Esophagus squamous epithelium (tissue), 5 donors: ENCODE measurements around the gene GPR62. TPM values are rescaled to one million over a fixed set of nuclear protein-coding genes. Genes with fewer than 3 reads are reported as not detected.
"Not testable (repeated sequence)": the region's sequence is repeated elsewhere in the genome, so short reads cannot be mapped to it uniquely, and the experiment has no call there.

Source experiments
- DNase-seq: peaks from one replicate; lab custom pipeline; 2025; lab: John Stamatoyannopoulos, UW
- H3K27ac ChIP-seq, 4 donors: fragments of 200-600 bp; sonication (generic); one replicate each; pipeline ENCODE4 v1.5.1; 2016 to 2019; ENCODE audit warnings: mild to moderate bottlenecking in 1 of 4
- H3K27me3 ChIP-seq, 4 donors: fragments of 200-600 bp; sonication (generic); 1 replicate in 3 of 4; 2 replicates in 1 of 4; pipeline versions ENCODE4 v1.5.1 to v1.6.0; 2017 to 2021; ENCODE audit warnings: antibody characterized with exemption in 1 of 4
- H3K36me3 ChIP-seq, 3 donors: fragments of 200-600 bp; sonication (generic); one replicate each; pipeline ENCODE4 v1.5.1; 2016 to 2019
- H3K4me1 ChIP-seq, 3 donors: fragments of 200-600 bp; sonication (generic); one replicate each; pipeline ENCODE4 v1.5.1; 2017 to 2019
- H3K4me3 ChIP-seq, 4 donors: fragments of 200-600 bp; sonication (generic); 1 replicate in 3 of 4; 2 replicates in 1 of 4; pipeline ENCODE4 v1.5.1; 2016 to 2019; ENCODE audit warnings: mild to moderate bottlenecking in 2 of 4, moderate library complexity in 1 of 4
- H3K9me3 ChIP-seq, 3 donors: fragments of 200-600 bp; sonication (generic); one replicate each; pipeline ENCODE4 v1.5.1; 2016 to 2019
- CTCF ChIP-seq, 6 experiments: fragments of 450-650 bp in 4 of 6; fragments of 200-600 bp in 2 of 6; sonication (generic) in 2 of 6; IDR thresholded peaks; one replicate each; pipeline ENCODE4 v1.5.1; 2016 to 2019; ENCODE audit warnings: antibody characterized with exemption in 6 of 6, mild to moderate bottlenecking in 4 of 6, moderate library complexity in 4 of 6
- POLR2A ChIP-seq, 4 donors: fragments of 450-650 bp; IDR thresholded peaks; one replicate each; pipeline ENCODE4 v1.6.1; 2017; ENCODE audit warnings: antibody characterized with exemption in 4 of 4, mild to moderate bottlenecking in 4 of 4, moderate library complexity in 3 of 4
- WGBS, 2 donors: methylation state at CpG; one replicate each; pipeline ENCODE4 v1.1.5; 2018; 5-methylcytosine and 5-hydroxymethylcytosine counted together
- intact Hi-C: fragments of 100-400 bp; cut with DNase I; formaldehyde crosslinking; loops from one replicate; pipeline ENCODE4 v1.15.0; 2022
- total RNA-seq, 4 donors: library from RNA; depleted of rRNA; stranded (reverse); fragments of >200 nt; gene quantifications; one replicate each; pipeline ENCODE4 v1.1.0, GENCODE V29; 2016
- donor health status: DM: yes; HTN: yes; CAD: no.

The GPR62 gene
- total RNA-seq, 4 donors from 2014 or later = 0.09 to 0.38 TPM; not detected in 2

- TF ChIP-seq POLR2A (IDR thresholded peaks at IDR 0.05) (no peak), CTCF (IDR thresholded peaks at IDR 0.05) (no peak)
- intact Hi-C loops = no loop called here
These were observed 31.1 kb downstream of the GPR62 start for GRCh38 chr3:51986010-51986947.

DNA sequence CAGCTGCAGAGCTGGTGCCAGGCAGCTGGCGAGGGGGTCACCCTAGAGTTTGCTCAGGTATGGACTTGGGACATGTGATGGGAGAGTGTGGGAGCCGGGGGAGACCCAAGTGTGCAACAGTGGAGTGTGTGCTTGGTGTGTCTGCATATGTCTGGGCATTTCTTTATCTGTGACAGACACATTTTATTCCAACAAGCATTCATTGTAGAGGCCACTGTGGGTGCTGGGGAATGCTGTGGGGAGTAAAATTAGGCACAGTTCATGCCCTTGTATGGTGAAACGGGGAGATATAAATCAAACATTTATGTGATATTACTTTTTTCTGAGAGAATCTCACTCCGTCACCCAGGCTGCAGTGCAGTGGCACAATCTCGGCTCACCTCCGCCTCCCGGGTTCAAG lies 32.4 kb downstream of the GPR62 start:
- Histone ChIP-seq H3K4me1 (peaks cover 10 to 51% (median 20%) of the 10 kb centered on the region in 3 donors), H3K9me3 (no peaks in the 10 kb centered on the region), H3K27ac (no peak overlapping the region), H3K36me3 (peaks cover 4 to 16% (median 5%) of the 10 kb centered on the region in 3 donors), H3K27me3 (no peaks in the 10 kb centered on the region), H3K4me3 (no peak overlapping the region)
- no peak for DNase-seq
- WGBS, 2 donors = 86 to 89% methylated on average over 7 of the region's 7 CpGs
- no peak for TF ChIP-seq POLR2A (IDR thresholded peaks at IDR 0.05)
- no peak for TF ChIP-seq CTCF (IDR thresholded peaks at IDR 0.05)
- intact Hi-C loops = no loop called here

More at GRCh38 chr3:51986010-51986947, 31.1 kb downstream of the GPR62 start:
- 70 to 71% methylated on average over 5 of the region's 12 CpGs for WGBS, 2 donors
- DNase-seq = no peak
- Histone ChIP-seq H3K4me3 (no peak overlapping the region), H3K9me3 (no peaks in the 10 kb centered on the region), H3K27me3 (no peaks in the 10 kb centered on the region), H3K4me1 (peaks cover 17 to 53% (median 24%) of the 10 kb centered on the region in 3 donors), H3K27ac (no peak overlapping the region), H3K36me3 (peaks cover 0 to 3% (median 1%) of the 10 kb centered on the region in 3 donors)

GRCh38 chr3:51988286-51989146 lies 33.3 kb downstream of the GPR62 start:
- Histone ChIP-seq H3K27ac (no peak overlapping the region), H3K27me3 (no peaks in the 10 kb centered on the region), H3K4me1 (peaks cover 12 to 51% (median 16%) of the 10 kb centered on the region in 3 donors), H3K4me3 (no peak overlapping the region), H3K36me3 (peaks cover 8 to 25% (median 13%) of the 10 kb centered on the region in 3 donors), H3K9me3 (no peaks in the 10 kb centered on the region)
- intact Hi-C loops = no loop called here
- 74 to 80% methylated on average over 9 to 15 of the region's 15 CpGs for WGBS, 2 donors
- no peak for TF ChIP-seq CTCF (IDR thresholded peaks at IDR 0.05)
- no peak for TF ChIP-seq POLR2A (IDR thresholded peaks at IDR 0.05)
- DNase-seq = no peak

GRCh38 chr3:51990501-51990971 lies 35.4 kb downstream of the GPR62 start:
- H3K27me3 ChIP-seq, DNase-seq, H3K9me3 ChIP-seq, H3K4me3 ChIP-seq, intact Hi-C loops, H3K27ac ChIP-seq: not testable (repeated sequence)
- Histone ChIP-seq H3K4me1 (peaks cover 12 to 59% (median 25%) of the 10 kb centered on the region in 3 donors), H3K36me3 (peaks cover 15 to 40% (median 24%) of the 10 kb centered on the region in 3 donors)
- WGBS, 2 donors = 76% methylated on average over 7 of the region's 38 CpGs; no CpG with 5 or more reads in 1 of the 2 donors

DNA sequence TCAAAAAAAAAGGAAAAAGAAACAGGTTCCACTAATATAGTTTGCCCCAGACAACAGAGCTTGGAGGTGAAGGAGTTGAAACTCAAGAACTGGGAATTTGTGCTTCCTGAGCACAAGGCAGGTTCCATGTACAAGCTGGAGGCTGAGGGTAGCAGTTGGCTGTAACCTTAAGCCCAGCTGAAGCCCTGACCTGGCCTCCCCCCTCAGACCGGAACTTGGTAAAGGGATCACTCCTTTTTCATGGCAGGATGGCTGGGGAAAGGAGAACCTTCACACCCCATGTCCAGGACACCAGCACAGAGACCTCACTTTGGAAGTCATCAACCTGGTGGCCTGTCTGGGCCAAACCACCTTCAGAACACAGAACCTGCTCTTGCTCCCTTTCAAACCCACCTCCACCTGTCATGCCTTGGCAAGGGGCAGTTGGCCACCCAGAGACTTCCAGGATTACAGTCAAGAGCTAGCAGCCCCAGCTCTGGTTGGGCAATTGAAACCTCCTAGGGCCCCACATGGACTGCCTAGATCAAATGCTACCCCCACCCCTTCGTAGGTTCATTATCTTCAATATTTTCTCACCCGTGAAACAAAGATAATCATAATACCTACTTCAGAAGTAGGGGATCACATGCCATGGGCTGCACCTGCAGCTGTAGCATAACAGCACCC lies 37.0 kb downstream of the GPR62 start:
- Histone ChIP-seq H3K36me3 (peaks cover 15 to 40% (median 24%) of the 10 kb centered on the region in 3 donors), H3K4me3 (no peak overlapping the region), H3K4me1 (peaks cover 12 to 64% (median 25%) of the 10 kb centered on the region in 3 donors), H3K27me3 (no peaks in the 10 kb centered on the region), H3K9me3 (no peaks in the 10 kb centered on the region), H3K27ac (no peak overlapping the region)
- intact Hi-C loops = no loop called here
- no peak for DNase-seq
- no peak for TF ChIP-seq POLR2A (IDR thresholded peaks at IDR 0.05)
- no peak for TF ChIP-seq CTCF (IDR thresholded peaks at IDR 0.05)
- WGBS, 2 donors = 75 to 76% methylated on average over 2 to 3 of the region's 3 CpGs

GRCh38 chr3:51993657-51994056 lies 38.5 kb downstream of the GPR62 start:
- H3K27me3 ChIP-seq, H3K27ac ChIP-seq, DNase-seq, H3K9me3 ChIP-seq, H3K4me3 ChIP-seq, intact Hi-C loops: not testable (repeated sequence)
- Histone ChIP-seq H3K4me1 (peaks cover 12 to 73% (median 25%) of the 10 kb centered on the region in 3 donors), H3K36me3 (peaks cover 15 to 40% (median 24%) of the 10 kb centered on the region in 3 donors)
- WGBS, 2 donors = no CpG with 5 or more reads among the region's 13 CpGs
